Activated CD4-positive, alpha-beta memory T cell treated with anti-CD3 and anti-CD28 coated beads for 36 hours (primary cell): Measurements from ENCODE around the gene ADAM10. TPM values are rescaled to one million over a fixed set of nuclear protein-coding genes. Genes with fewer than 3 reads are reported as not detected.
A peak's percentile ranks its signal among the peaks of the same experiment; 100 is the strongest.

Experiments
- CTCF ChIA-PET: fragments of 350-600 bp; sonication (Branson Sonifier 250); formaldehyde crosslinking; loops from one replicate; lab custom pipeline; 2021; ENCODE audit warnings: antibody characterized with exemption, inconsistent platforms; lab: Charles Lee
- POLR2A ChIA-PET: fragments of 350-600 bp; sonication (Branson Sonifier 250); formaldehyde crosslinking; loops from one replicate; lab custom pipeline; 2021; ENCODE audit warnings: antibody characterized with exemption; lab: Charles Lee
- DNase-seq: peaks from one replicate; pipeline ENCODE4 v3.0.0-alpha.2; 2020
- H3K27ac Mint-ChIP-seq: one replicate; pipeline ENCODE4 v1.8.0; 2021; ENCODE audit warnings: mixed read lengths
- H3K27me3 Mint-ChIP-seq: one replicate; pipeline ENCODE4 v1.8.0; 2021; ENCODE audit warnings: mixed read lengths
- H3K36me3 Mint-ChIP-seq: one replicate; pipeline ENCODE4 v1.8.0; 2021; ENCODE audit warnings: mixed read lengths
- H3K4me1 Mint-ChIP-seq: one replicate; pipeline ENCODE4 v1.8.0; 2021; ENCODE audit warnings: low read depth, mixed read lengths
- H3K4me3 Mint-ChIP-seq: one replicate; pipeline ENCODE4 v1.8.0; 2021; ENCODE audit warnings: mild to moderate bottlenecking, mixed read lengths
- H3K9me3 Mint-ChIP-seq: one replicate; pipeline ENCODE4 v1.8.0; 2021; ENCODE audit warnings: mixed read lengths
- intact Hi-C: fragments of 100-400 bp; cut with micrococcal nuclease; formaldehyde crosslinking; loops from one replicate; pipeline ENCODE4 v1.15.1; 2023
- total RNA-seq, 2 experiments: library from RNA; stranded (reverse); gene quantifications; one replicate each; pipeline ENCODE4 v1.2.3, GENCODE V29; 2021

The ADAM10 gene
- total RNA-seq, 2 experiments from 2014 or later = 80.1 to 82.3 TPM

GRCh38 chr15:58649175-58649574 lies 100.3 kb downstream of the ADAM10 start:
- H3K4me1 Mint-ChIP-seq = peaks cover 11% of the 10 kb centered on the region
- no peaks in the 10 kb centered on the region for H3K9me3 Mint-ChIP-seq
- ChIA-PET POLR2A (no interaction called here), CTCF (no interaction called here)
- no peaks in the 10 kb centered on the region for H3K27me3 Mint-ChIP-seq
- no peak overlapping the region for H3K4me3 Mint-ChIP-seq
- intact Hi-C loops = no loop called here
- H3K36me3 Mint-ChIP-seq = peaks cover 10% of the 10 kb centered on the region
- H3K27ac Mint-ChIP-seq = no peak overlapping the region
- DNase-seq = no peak

- intact Hi-C loops = no loop called here
- DNase-seq = no peak
- CTCF ChIA-PET = no interaction called here
- no peak overlapping the region for H3K4me3 Mint-ChIP-seq
- no peak overlapping the region for H3K27ac Mint-ChIP-seq
- no peaks in the 10 kb centered on the region for H3K27me3 Mint-ChIP-seq
- no peaks in the 10 kb centered on the region for H3K9me3 Mint-ChIP-seq
- H3K36me3 Mint-ChIP-seq = peaks cover 16% of the 10 kb centered on the region
- POLR2A ChIA-PET = no interaction called here
- H3K4me1 Mint-ChIP-seq = peaks cover 7% of the 10 kb centered on the region
Observed at GRCh38 chr15:58643996-58644395, 105.5 kb downstream of the ADAM10 start.

GRCh38 chr15:58641660-58642059 lies 107.8 kb downstream of the ADAM10 start:
- intact Hi-C loops = no loop called here
- ChIA-PET POLR2A (no interaction called here), CTCF (no interaction called here)
- no peaks in the 10 kb centered on the region for H3K27me3 Mint-ChIP-seq
- DNase-seq = no peak
- peaks cover 9% of the 10 kb centered on the region for H3K4me1 Mint-ChIP-seq
- H3K4me3 Mint-ChIP-seq = no peak overlapping the region
- H3K27ac Mint-ChIP-seq = no peak overlapping the region
- peaks cover 26% of the 10 kb centered on the region for H3K36me3 Mint-ChIP-seq
- peaks cover 2% of the 10 kb centered on the region for H3K9me3 Mint-ChIP-seq

GRCh38 chr15:58639992-58640391 lies 109.5 kb downstream of the ADAM10 start:
- Mint-ChIP-seq H3K4me1 (peaks cover 9% of the 10 kb centered on the region), H3K9me3 (peaks cover 2% of the 10 kb centered on the region), H3K4me3 (no peak overlapping the region), H3K36me3 (peaks cover 27% of the 10 kb centered on the region), H3K27me3 (no peaks in the 10 kb centered on the region), H3K27ac (peak overlapping the region; percentile 21)
- POLR2A ChIA-PET = no interaction called here
- CTCF ChIA-PET = no interaction called here
- DNase-seq = no peak
- intact Hi-C loops = no loop called here

- Mint-ChIP-seq H3K36me3 (peaks cover 24% of the 10 kb centered on the region), H3K27ac (no peak overlapping the region), H3K27me3 (no peaks in the 10 kb centered on the region), H3K4me1 (peaks cover 9% of the 10 kb centered on the region), H3K4me3 (no peak overlapping the region), H3K9me3 (peaks cover 2% of the 10 kb centered on the region)
- intact Hi-C loops = no loop called here
- no peak for DNase-seq
- CTCF ChIA-PET = interaction anchor here (1.0 to 1.2 kb wide), 2 partner anchors 11 to 411 kb away, joined by 3 to 4 read pairs; no protein-coding TSS in a partner anchor
- POLR2A ChIA-PET = no interaction called here
Observed at GRCh38 chr15:58639002-58639756, 110.3 kb downstream of the ADAM10 start.

GRCh38 chr15:58632789-58633188 lies 116.7 kb downstream of the ADAM10 start:
- Mint-ChIP-seq H3K36me3 (peaks cover 16% of the 10 kb centered on the region), H3K27me3 (no peaks in the 10 kb centered on the region), H3K4me3 (no peak overlapping the region), H3K4me1 (peaks cover 28% of the 10 kb centered on the region), H3K9me3 (no peaks in the 10 kb centered on the region), H3K27ac (no peak overlapping the region)
- intact Hi-C loops = no loop called here
- DNase-seq = no peak
- CTCF ChIA-PET = no interaction called here
- POLR2A ChIA-PET = no interaction called here

GRCh38 chr15:58631319-58631718 lies 118.2 kb downstream of the ADAM10 start:
- H3K36me3 Mint-ChIP-seq = peaks cover 19% of the 10 kb centered on the region

GRCh38 chr15:58629625-58630024 lies 119.9 kb downstream of the ADAM10 start:
- POLR2A ChIA-PET = no interaction called here
- CTCF ChIA-PET = no interaction called here
- no peak for DNase-seq
- Mint-ChIP-seq H3K9me3 (no peaks in the 10 kb centered on the region), H3K27ac (no peak overlapping the region), H3K4me1 (peaks cover 41% of the 10 kb centered on the region), H3K36me3 (peaks cover 26% of the 10 kb centered on the region), H3K4me3 (no peak overlapping the region), H3K27me3 (no peaks in the 10 kb centered on the region)
- intact Hi-C loops = no loop called here

More at GRCh38 chr15:58631319-58631718, 118.2 kb downstream of the ADAM10 start:
- peaks cover 40% of the 10 kb centered on the region for H3K4me1 Mint-ChIP-seq
- no peaks in the 10 kb centered on the region for H3K9me3 Mint-ChIP-seq
- H3K4me3 Mint-ChIP-seq = no peak overlapping the region
- H3K27me3 Mint-ChIP-seq = no peaks in the 10 kb centered on the region
- DNase-seq = no peak
- intact Hi-C loops = no loop called here
- ChIA-PET CTCF (no interaction called here), POLR2A (no interaction called here)
- H3K27ac Mint-ChIP-seq = peak overlapping the region; percentile 66

- intact Hi-C loops = no loop called here
- Mint-ChIP-seq H3K9me3 (no peaks in the 10 kb centered on the region), H3K36me3 (peaks cover 31% of the 10 kb centered on the region), H3K27ac (peak overlapping the region; percentile 92), H3K4me1 (peaks cover 43% of the 10 kb centered on the region), H3K27me3 (no peaks in the 10 kb centered on the region), H3K4me3 (peak overlapping the region; percentile 73)
- DNase-seq = no peak
- CTCF ChIA-PET = interaction anchor here (1.8 kb wide), 1 partner anchor 11 kb away, joined by 4 read pairs; no protein-coding TSS in a partner anchor
- POLR2A ChIA-PET = interaction anchor here (0.8 to 1.2 kb wide), 2 partner anchors 120 to 121 kb away, joined by 3 to 4 read pairs; partner anchors contain the start of gene ADAM10
Observed at GRCh38 chr15:58628206-58628947, 121.1 kb downstream of the ADAM10 start.

- Mint-ChIP-seq H3K36me3 (peaks cover 34% of the 10 kb centered on the region), H3K9me3 (no peaks in the 10 kb centered on the region), H3K4me3 (peak overlapping the region; percentile 73), H3K27ac (peak overlapping the region; percentile 92), H3K27me3 (no peaks in the 10 kb centered on the region), H3K4me1 (peaks cover 46% of the 10 kb centered on the region)
- no peak for DNase-seq
- CTCF ChIA-PET = interaction anchor here (1.8 kb wide), 1 partner anchor 11 kb away, joined by 4 read pairs; no protein-coding TSS in a partner anchor
- POLR2A ChIA-PET = interaction anchor here (0.8 to 1.2 kb wide), 2 partner anchors 121 to 122 kb away, joined by 3 to 4 read pairs; partner anchors contain the start of gene ADAM10
- intact Hi-C loops = no loop called here
Observed at GRCh38 chr15:58627701-58628100, 121.8 kb downstream of the ADAM10 start.

- Mint-ChIP-seq H3K4me1 (peaks cover 52% of the 10 kb centered on the region), H3K36me3 (peaks cover 34% of the 10 kb centered on the region), H3K4me3 (no peak overlapping the region), H3K27me3 (no peaks in the 10 kb centered on the region), H3K9me3 (no peaks in the 10 kb centered on the region), H3K27ac (peak overlapping the region; percentile 92)
- no peak for DNase-seq
- intact Hi-C loops = no loop called here
- CTCF ChIA-PET = no interaction called here
- POLR2A ChIA-PET = no interaction called here
Observed at GRCh38 chr15:58627046-58627445, 122.5 kb downstream of the ADAM10 start.

- no peak for DNase-seq
- Mint-ChIP-seq H3K36me3 (peaks cover 34% of the 10 kb centered on the region), H3K4me3 (no peak overlapping the region), H3K4me1 (peaks cover 49% of the 10 kb centered on the region), H3K9me3 (no peaks in the 10 kb centered on the region), H3K27ac (no peak overlapping the region), H3K27me3 (no peaks in the 10 kb centered on the region)
- POLR2A ChIA-PET = no interaction called here
- CTCF ChIA-PET = no interaction called here
- intact Hi-C loops = no loop called here
Observed at GRCh38 chr15:58626378-58626777, 123.1 kb downstream of the ADAM10 start.
